ENCODE data around the gene CLEC20A. TPM values are rescaled to one million over a fixed set of nuclear protein-coding genes. Genes with fewer than 3 reads are reported as not detected.

Gene CLEC20A
- not detected in 2 replicates for total RNA-seq
- polyA plus RNA-seq, result not detected in 2 replicates

- Histone ChIP-seq H3K4me3 (no peak within 1 kb of the TSS), H3K27ac (no peak within 1 kb of the TSS), H3K4me2 (no peak within 1 kb of the TSS), H3K9me3 (ENCODE audit: low read depth) (no peaks in the 10 kb centered on the region), H3K27me3 (no peaks in the 10 kb centered on the region), H4K20me1 (ENCODE audit: insufficient read depth, poor library complexity, severe bottlenecking) (no peaks in the 10 kb centered on the region), H3K9me2 (replicated peaks; ENCODE audit: insufficient read depth) (no peaks in the 10 kb centered on the region), H3K36me3 (replicated peaks; ENCODE audit: insufficient read depth, low read depth) (no peaks in the 10 kb centered on the region), H3K4me1 (ENCODE audit: insufficient read depth) (no peaks in the 10 kb centered on the region), H3K79me2 (no peaks in the 10 kb centered on the region), H2AFZ (no peak within 1 kb of the TSS)
- WGBS (ENCODE audit: low lambda C conversion rate, missing lambda C conversion rate), result 91% methylated on average over 23 of the region's 26 CpGs
- TF ChIP-seq EZH2 (IDR thresholded peaks at IDR 0.05; ENCODE audit: borderline replicate concordance), result no peak
- no peak for TF ChIP-seq EZH2phosphoT487 (IDR thresholded peaks at IDR 0.05; ENCODE audit: low read depth, severe bottlenecking, unreplicated experiment)
- TF ChIP-seq, protein P1, sequence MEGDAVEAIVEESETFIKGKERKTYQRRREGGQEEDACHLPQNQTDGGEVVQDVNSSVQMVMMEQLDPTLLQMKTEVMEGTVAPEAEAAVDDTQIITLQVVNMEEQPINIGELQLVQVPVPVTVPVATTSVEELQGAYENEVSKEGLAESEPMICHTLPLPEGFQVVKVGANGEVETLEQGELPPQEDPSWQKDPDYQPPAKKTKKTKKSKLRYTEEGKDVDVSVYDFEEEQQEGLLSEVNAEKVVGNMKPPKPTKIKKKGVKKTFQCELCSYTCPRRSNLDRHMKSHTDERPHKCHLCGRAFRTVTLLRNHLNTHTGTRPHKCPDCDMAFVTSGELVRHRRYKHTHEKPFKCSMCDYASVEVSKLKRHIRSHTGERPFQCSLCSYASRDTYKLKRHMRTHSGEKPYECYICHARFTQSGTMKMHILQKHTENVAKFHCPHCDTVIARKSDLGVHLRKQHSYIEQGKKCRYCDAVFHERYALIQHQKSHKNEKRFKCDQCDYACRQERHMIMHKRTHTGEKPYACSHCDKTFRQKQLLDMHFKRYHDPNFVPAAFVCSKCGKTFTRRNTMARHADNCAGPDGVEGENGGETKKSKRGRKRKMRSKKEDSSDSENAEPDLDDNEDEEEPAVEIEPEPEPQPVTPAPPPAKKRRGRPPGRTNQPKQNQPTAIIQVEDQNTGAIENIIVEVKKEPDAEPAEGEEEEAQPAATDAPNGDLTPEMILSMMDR (IDR thresholded peaks at IDR 0.05; ENCODE audit: poor library complexity), result no peak
- no peak for DNase-seq (ENCODE audit: low spot score)
Measured at GRCh38 chr1:178496410-178497135, at the start of gene CLEC20A. CLEC20A (minus strand) TSS chr1:178496964; CDS start chr1:178496939, 25 bp downstream.

DNA sequence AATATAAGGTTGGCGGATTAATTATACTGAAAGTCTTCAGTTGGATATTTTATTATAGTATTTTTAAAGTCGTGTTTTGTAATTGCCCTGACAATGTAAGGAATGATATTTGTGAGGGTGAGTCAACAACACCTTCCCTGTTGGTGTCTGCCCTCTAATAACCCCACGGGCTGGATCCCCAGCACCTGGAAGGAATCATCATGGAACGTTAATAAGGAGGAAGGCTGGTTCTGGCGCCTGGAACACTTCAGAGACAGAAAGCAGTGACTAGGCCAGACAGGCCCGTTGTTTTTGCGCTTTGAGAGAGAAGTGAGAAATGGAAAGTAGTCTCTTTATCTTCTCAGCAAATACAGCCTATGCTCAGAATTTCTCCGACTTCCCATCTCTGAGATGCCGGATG, 47.8 kb upstream of the CLEC20A start:
- H3K27ac ChIP-seq, result no peak overlapping the region
- no peaks in the 10 kb centered on the region for H3K9me3 ChIP-seq (ENCODE audit: low read depth)
- no peak overlapping the region for H2AFZ ChIP-seq
- H3K4me2 ChIP-seq, result peak overlapping the region; percentile 85
- no peaks in the 10 kb centered on the region for H3K36me3 ChIP-seq (replicated peaks; ENCODE audit: insufficient read depth, low read depth)
- H3K27me3 ChIP-seq, result no peaks in the 10 kb centered on the region
- TF ChIP-seq EZH2 (IDR thresholded peaks at IDR 0.05; ENCODE audit: borderline replicate concordance), result no peak
- peaks cover 23% of the 10 kb centered on the region for H3K4me1 ChIP-seq (ENCODE audit: insufficient read depth)
- 58% methylated on average over 9 of the region's 9 CpGs for WGBS (ENCODE audit: low lambda C conversion rate, missing lambda C conversion rate)
- no peaks in the 10 kb centered on the region for H3K9me2 ChIP-seq (replicated peaks; ENCODE audit: insufficient read depth)
- no peaks in the 10 kb centered on the region for H4K20me1 ChIP-seq (ENCODE audit: insufficient read depth, poor library complexity, severe bottlenecking)
- DNase-seq (ENCODE audit: low spot score), result no peak
- H3K79me2 ChIP-seq, result peaks cover 25% of the 10 kb centered on the region
- no peak overlapping the region for H3K4me3 ChIP-seq

- peak overlapping the region; percentile 65 for H3K4me3 ChIP-seq
- peaks cover 24% of the 10 kb centered on the region for H3K4me1 ChIP-seq (ENCODE audit: insufficient read depth)
- peak overlapping the region; percentile 93 for H2AFZ ChIP-seq
- no peaks in the 10 kb centered on the region for H3K9me3 ChIP-seq (ENCODE audit: low read depth)
- 8% methylated on average over 10 of the region's 10 CpGs for WGBS (ENCODE audit: low lambda C conversion rate, missing lambda C conversion rate)
- peak overlapping the region; percentile 85 for H3K4me2 ChIP-seq
- TF ChIP-seq EZH2 (IDR thresholded peaks at IDR 0.05; ENCODE audit: borderline replicate concordance) (no peak), EZH2phosphoT487 (IDR thresholded peaks at IDR 0.05; ENCODE audit: low read depth, severe bottlenecking, unreplicated experiment) (no peak)
- TF ChIP-seq, protein P1 (IDR thresholded peaks at IDR 0.05; ENCODE audit: poor library complexity), result no peak
- H3K36me3 ChIP-seq (replicated peaks; ENCODE audit: insufficient read depth, low read depth), result no peaks in the 10 kb centered on the region
- peak overlapping the region; percentile 93 for H3K27ac ChIP-seq
- DNase-seq (ENCODE audit: low spot score), result no peak
- H4K20me1 ChIP-seq (ENCODE audit: insufficient read depth, poor library complexity, severe bottlenecking), result no peaks in the 10 kb centered on the region
- H3K9me2 ChIP-seq (replicated peaks; ENCODE audit: insufficient read depth), result no peaks in the 10 kb centered on the region
- H3K79me2 ChIP-seq, result peaks cover 25% of the 10 kb centered on the region
- H3K27me3 ChIP-seq, result no peaks in the 10 kb centered on the region
Measured at GRCh38 chr1:178543290-178543607, 46.5 kb upstream of the CLEC20A start.

- Histone ChIP-seq H3K9me2 (replicated peaks; ENCODE audit: insufficient read depth) (no peaks in the 10 kb centered on the region), H4K20me1 (ENCODE audit: insufficient read depth, poor library complexity, severe bottlenecking) (no peaks in the 10 kb centered on the region), H3K4me2 (peak overlapping the region; percentile 85), H3K9me3 (ENCODE audit: low read depth) (no peaks in the 10 kb centered on the region), H3K4me1 (ENCODE audit: insufficient read depth) (peaks cover 29% of the 10 kb centered on the region), H2AFZ (peak overlapping the region; percentile 93), H3K27ac (peak overlapping the region; percentile 93), H3K4me3 (peak overlapping the region; percentile 65), H3K27me3 (no peaks in the 10 kb centered on the region), H3K36me3 (replicated peaks; ENCODE audit: insufficient read depth, low read depth) (no peaks in the 10 kb centered on the region), H3K79me2 (peaks cover 25% of the 10 kb centered on the region)
- TF ChIP-seq EZH2 (IDR thresholded peaks at IDR 0.05; ENCODE audit: borderline replicate concordance) (no peak), EZH2phosphoT487 (IDR thresholded peaks at IDR 0.05; ENCODE audit: low read depth, severe bottlenecking, unreplicated experiment) (no peak)
- TF ChIP-seq, protein P1 (IDR thresholded peaks at IDR 0.05; ENCODE audit: poor library complexity), result peak; percentile 85
- DNase-seq (ENCODE audit: low spot score), result peak; percentile 90
- WGBS (ENCODE audit: low lambda C conversion rate, missing lambda C conversion rate), result 0% methylated on average over 58 of the region's 66 CpGs
Measured at GRCh38 chr1:178542554-178543289, 46.0 kb upstream of the CLEC20A start.

Data from hepatocyte (in vitro differentiated cells).